SIG-M5 treated with dmso at 0.1 percent for 504 hours (cell line): ENCODE results near the gene NEIL1.
A peak's percentile ranks its signal among the peaks of the same experiment; 100 is the strongest.
"Not testable (repeated sequence)": the region's sequence is repeated elsewhere in the genome, so short reads cannot be mapped to it uniquely, and the experiment has no call there.

Experiments
- DNase-seq: peaks from one replicate; lab custom pipeline; 2025; ENCODE audit not compliant: unreplicated experiment; lab: John Stamatoyannopoulos, UW

The NEIL1 gene

DNA sequence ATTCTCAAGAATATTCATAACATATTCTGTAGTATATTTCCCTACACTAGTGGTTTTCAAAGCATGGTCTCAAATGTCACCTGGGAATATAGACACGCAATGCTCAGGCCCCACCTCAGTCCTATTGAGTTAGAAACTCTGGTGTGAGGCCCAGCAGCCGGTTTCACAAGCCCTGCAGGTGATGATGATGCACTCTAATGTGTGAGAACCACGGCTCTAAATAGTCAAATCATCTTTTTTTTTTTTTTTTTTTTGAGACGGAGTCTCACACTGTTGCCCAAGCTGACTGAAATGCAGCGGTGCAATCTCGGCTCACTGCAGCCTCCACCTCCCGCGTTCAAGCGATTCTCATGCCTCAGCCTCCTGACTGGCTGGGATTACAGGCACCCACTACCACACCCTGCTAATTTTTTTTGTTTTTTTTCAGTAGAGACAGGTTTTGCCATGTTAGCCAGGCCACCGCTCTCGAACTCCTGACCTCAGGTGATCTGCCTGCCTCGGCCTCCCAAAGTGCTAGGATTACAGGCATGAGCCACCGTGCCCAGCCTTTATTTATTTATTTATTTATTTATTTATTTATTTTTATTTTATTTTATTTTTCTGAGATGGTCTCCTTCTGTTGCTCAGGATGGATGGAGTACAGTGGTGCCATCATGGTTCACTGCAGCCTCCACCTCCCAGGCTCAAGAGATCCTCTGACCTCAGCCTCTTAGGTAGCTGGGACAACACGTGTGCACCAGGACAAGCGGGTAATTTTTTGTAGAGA lies 13.0 kb upstream of the NEIL1 start:
- not testable (repeated sequence) for DNase-seq

DNA sequence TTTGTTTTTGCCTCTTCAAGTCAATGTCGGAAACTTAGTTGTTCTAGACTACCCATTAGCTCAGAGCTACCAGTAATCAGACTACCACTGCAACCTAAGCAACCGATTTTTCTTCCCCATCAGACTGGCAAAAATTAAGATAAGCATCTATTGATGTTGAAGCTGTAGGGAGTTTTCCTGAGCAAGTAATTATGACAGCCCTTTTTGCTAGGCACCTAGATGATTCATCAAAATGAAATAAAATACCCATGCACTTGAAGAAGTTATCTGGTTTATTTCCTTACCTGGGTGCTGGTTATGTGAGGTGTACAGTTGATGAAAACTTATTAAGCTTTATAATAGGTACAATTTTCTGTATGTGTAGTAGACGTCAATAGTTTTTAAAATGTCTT lies 11.5 kb upstream of the NEIL1 start:
- no peak for DNase-seq

DNA sequence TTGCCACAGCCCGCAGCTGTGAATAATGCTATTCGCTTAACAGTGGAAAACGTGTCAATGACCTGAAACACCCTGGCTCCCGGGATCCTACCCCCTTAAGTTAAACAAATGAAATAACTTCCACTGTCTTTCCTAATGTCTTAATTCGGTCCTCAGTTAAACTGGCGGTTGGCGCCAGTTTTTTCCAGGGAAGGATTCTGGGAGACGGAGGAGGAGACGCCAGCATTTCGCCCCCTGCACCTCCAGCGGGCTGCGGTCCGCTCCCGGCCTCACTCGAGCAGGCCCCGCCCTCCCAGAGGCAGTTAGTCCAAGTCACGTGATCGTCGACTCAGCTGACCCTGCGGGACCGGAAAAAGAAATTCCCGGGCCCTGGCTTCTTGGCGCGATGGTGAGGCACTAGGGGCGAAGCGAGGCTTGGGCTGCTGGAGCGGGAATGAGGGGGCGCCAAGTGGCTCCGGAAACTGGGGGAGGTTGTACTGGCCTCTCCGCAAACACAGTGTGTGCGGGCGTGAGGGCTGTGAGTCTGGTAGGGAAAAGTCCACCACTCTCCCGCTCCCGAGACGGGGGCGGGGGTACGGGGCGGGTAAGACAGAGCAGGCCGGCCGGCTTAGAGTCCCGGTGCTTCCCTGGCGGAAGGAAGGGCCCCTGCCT lies 11.0 kb upstream of the NEIL1 start, which contains the start of gene COMMD4:
Gene COMMD4 (plus strand): TSS at position 359 of the 651 bp plus-strand sequence. CDS start 27 bp downstream, at position 386.
- DNase-seq = peak; percentile 77

DNA sequence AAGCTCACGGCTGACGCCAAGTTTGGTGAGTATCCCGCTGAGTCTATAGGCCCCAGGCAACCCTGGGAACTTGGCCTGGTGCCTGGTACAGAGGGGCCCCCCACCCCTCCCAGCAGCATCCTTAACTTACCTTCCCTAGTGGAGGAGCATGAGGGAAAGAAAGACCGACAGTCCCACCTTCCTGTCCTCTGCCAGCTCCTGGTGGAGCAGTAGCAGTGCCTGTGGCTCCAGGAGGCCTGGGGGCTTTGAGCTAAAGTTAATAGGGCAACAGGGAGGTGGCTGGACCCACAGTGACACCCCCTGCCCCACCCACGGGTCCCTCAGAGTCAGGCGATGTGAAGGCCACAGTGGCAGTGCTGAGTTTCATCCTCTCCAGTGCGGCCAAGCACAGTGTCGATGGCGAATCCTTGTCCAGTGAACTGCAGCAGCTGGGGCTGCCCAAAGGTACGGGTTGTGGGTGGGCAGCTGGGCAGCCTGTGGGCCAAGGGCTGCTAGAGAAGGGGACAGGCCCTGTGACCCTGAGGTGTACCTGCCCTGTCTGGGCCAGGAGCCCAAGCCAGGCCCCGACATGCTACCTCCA lies 8.1 kb upstream of the NEIL1 start:
- DNase-seq = no peak

DNA sequence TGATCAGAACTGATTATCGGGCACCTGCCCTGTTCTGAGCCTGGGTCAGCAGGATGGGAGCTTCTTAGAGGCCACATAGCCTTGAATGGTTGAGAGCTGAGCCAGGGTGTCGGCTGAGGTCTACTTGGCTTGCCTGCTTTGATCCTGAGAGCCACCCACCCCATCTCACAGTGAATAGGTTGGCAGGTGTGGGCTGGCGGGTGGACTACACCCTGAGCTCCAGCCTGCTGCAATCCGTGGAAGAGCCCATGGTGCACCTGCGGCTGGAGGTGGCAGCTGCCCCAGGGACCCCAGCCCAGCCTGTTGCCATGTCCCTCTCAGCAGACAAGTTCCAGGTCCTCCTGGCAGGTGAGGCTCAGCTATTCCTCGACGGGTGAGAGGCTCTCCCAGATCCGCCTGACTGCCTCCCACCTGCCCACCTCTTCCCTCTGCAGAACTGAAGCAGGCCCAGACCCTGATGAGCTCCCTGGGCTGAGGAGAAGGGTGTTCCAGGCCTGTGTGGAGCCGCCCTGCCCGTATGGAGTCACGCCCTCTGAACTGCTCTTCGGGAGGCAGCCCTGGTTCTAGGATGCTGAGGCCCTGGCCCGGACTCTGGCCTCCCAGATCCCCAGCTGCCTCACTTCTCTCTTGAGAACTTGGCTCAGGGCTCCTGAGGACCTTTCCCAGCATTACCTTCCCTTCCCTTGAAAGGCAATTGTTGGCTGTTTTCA lies 7.2 kb upstream of the NEIL1 start:
- no peak for DNase-seq

DNA sequence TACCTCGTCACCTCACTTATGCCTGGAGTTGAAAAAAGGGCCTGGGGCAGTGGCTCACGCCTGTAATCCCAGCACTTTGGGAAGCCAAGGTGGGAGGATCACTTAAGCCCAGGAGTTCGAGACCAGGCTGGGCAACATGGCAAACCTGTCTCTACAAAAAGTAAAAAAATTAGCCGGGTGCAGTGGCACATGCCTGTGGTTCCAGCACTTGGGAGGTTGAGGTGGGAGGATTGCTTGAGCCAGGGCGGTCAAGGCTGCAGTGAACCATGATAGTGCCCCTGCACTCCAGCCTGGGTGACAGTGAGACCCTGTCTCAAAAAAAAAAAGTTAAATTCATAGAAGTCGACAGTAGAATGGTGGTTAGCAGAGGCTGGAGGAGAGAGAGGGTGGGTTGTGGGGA lies 4.6 kb upstream of the NEIL1 start:
- no peak for DNase-seq

DNA sequence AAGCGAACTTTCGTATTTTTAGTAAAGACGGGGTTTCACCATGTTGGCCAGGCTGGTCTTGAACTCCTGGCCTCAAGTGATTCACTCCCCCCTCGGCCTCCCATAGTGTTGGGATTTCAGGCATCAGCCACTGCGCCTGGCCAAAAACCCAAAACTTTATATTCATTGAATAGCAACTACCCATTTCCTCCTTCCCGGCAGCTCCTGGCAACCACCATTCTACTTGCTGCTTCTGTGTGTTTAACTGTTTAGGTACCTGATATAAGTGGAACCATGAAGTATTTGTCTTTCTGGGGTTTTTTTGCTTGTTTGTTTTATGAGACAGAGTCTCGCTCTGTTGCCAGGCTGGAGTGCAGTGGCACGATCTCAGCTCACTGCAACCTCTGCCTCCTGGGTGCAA lies 2.9 kb upstream of the NEIL1 start:
- not testable (repeated sequence) for DNase-seq

DNA sequence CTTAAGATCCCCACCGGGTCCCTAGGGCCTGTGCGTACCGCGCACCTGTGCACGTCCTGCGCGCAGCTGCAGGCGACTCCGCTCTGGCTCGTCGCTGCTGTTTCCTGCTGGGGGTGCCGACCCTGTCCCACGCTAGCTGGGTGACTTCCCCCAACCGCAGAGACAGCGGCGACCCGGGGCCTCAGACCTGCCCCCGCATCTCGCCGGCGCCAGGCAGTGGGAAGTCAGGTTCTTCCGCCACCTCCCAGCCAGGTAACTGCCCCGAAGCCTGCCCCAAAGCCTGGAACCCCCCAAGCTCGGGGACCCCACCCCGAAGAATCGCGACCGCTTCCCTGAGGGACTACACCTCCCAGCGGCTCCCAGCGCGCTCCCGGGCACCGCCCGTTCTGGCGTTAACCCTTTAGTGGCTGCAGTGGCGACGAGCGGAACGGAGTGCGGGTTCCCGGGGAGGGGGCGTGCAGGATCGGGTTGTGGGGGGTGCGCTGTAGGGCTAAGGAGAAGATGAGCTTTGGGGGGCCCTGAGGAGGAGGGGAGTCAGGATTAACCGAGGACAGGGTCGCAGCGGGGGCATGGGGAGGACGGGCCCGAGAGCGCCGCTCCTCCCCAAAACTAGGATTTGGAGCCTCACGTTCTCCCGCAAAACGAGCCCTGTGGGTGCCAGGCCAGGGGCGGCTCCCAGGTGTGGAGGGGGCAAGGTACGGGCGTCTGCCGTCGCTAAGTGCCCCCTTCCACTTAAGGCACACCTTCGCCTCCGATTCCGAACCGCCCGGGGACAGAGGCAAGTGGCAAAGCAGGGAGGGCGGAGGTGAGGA lies 589 bp downstream of the NEIL1 start:
- no peak for DNase-seq

DNA sequence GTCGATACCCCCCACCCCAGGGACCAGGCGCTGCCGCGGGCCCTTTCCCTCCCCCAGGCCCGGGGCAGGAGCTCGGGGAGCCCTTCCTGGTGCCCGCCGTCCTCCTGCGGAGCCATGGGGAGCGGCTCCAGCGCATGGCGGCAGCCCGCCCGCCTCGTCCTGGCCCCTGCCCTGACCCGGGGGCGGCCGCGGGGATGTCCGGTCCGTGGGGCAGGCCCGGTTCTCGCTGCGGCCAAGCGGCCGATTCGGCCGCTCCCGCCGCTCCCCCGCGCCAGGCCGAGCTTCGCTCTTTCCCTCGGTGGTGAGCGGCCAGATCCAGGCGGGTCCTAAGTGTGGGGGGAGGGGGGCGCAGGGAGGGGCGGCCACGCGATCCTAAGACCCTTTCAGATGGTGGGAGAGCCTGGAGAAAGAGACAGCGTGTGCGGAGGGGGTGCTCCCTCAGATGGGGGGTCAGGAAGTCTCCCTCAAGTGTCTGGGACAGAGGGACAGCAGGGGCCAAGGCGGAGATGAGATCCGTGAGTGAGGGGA lies 1.3 kb downstream of the NEIL1 start:
- DNase-seq = no peak

DNA sequence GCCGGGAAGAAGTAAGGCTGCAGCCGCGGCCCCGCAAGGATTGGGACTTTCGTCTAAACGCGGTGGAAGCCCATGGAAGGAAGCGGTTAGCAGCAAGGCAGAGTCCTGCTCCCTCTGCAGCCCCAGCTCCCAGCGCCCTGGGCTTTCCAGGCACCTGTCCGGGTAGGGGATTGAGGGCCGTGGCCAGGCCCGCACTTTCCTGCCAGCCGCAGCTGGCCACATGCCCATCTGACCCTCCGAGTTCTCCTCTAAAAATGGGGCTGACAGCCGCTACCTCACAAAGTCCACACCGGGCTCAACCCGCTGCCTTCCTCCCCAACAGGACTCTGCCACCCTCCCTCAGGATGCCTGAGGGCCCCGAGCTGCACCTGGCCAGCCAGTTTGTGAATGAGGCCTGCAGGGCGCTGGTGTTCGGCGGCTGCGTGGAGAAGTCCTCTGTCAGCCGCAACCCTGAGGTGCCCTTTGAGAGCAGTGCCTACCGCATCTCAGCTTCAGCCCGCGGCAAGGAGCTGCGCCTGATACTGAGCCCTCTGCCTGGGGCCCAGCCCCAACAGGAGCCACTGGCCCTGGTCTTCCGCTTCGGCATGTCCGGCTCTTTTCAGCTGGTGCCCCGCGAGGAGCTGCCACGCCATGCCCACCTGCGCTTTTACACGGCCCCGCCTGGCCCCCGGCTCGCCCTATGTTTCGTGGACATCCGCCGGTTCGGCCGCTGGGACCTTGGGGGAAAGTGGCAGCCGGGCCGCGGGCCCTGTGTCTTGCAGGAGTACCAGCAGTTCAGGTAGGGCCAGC lies 1.9 kb downstream of the NEIL1 start:
- DNase-seq = no peak

DNA sequence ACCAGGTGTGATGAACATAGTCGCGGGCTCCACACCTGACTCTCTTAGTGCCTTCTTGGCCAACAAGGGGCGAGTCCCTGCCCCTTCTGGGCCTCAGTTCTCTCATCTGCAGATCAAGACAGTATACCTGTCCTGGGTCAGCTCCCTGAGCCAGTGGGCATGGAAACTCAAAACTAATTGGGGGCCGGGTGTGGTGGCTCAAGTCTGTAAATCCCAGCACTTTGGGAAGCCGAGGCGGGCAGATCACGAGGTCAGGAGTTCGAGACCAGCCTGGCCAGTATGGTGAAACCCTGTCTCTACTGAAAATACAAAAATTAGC lies 2.5 kb downstream of the NEIL1 start:
- DNase-seq = not testable (repeated sequence)

DNA sequence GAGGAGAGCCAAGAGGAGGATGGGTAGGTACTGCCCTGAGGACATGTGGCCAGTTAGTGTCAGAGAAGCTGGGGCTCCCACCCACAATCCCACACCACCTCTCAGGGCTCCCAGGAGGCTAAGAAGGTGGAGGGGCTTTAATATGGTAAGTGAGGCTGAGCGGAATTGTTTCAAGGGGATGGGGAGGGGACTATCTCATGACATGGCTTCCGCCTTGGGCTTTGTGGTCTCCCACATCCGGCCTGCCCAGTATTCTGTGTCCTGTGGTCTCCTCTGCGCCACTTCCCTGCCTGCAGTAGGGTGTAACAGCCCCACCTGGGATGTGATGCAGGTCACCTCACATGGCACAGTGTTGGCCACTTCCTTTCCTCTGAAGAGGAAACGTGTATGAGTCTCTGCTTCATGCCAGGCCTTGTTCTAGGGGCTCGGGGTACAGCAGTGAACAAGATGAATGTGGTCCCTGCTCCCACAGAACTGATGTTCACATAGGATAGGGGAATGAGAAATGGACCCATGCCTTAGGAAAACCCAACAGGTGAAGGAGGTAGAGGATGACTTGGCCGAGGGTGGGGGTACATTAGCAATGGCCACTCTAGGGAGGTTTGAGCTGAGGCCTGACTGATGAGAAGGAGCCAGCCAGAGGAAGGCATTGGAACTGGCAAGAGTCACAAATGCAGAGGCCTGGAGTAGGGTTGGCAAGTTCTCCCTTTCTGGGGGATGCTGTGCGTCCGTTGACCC lies 3.2 kb downstream of the NEIL1 start:
- no peak for DNase-seq

DNA sequence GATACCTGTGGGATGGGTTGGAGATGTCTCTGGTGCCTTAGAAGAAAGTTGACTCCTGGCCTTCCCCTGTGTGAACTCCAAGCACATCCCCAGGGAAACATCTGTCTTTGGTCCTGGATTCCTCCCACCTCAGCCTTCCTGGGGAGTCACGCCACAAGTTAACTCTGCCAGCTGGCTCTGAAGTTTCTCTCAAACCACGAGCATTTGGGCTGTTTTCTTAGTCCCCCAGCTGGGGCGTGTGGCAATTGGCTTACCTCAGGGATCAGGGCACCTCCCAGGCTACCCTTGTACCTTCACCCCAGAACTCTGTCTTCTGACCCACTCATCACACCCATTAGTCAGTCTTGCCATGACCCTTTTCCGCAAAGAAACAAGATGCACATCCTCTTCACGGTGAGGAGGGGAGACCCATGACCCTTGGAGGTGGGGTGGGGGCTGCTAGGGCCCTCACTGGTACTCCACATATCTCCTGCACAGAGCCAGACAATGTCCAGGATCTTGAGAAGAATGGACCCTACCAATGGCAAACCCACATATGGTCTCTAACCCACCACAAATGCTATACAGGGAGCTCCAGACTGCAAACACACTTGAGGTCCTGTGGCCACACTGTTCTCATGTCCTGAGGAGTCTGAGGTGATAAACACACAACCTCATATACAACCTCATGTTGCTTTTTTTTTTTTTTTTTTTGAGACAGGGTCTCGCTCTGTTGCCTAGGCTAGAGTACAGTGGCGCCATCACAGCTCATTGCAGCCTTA lies 3.9 kb downstream of the NEIL1 start:
- DNase-seq = no peak

DNA sequence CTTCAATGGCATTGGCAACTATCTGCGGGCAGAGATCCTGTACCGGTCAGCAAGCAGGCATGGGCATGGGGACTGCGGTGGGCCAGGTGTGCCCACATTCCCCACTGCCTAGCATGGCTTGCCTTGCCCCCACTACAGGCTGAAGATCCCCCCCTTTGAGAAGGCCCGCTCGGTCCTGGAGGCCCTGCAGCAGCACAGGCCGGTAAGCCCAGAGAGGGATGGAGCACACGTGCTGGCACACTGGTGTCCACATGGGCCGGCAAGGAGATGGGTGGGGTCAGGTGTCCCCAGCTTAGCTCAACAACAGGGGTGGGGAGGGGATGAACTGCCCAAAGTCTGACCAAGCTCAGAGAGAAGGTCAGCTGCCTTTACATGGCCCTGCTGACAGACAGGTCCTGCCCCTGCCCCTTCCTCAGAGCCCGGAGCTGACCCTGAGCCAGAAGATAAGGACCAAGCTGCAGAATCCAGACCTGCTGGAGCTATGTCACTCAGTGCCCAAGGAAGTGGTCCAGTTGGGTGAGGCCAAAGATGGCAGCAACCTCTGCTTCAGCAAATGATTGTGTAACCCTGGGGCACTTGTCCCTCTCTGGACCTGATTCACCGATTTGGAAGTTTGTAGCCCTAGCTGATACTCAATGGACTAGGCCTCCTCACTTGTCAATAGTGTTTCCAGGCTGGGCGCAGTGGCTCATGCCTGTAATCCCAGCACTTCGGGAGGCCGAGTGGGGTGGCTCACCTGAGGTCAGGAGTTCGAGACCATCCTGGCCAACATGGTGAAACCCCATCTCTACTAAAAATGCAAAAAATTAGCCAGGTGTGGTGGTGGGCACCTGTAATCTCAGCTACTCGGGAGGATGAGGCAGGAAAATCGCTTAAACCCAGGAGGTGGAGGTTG lies 5.6 kb downstream of the NEIL1 start:
- no peak for DNase-seq

DNA sequence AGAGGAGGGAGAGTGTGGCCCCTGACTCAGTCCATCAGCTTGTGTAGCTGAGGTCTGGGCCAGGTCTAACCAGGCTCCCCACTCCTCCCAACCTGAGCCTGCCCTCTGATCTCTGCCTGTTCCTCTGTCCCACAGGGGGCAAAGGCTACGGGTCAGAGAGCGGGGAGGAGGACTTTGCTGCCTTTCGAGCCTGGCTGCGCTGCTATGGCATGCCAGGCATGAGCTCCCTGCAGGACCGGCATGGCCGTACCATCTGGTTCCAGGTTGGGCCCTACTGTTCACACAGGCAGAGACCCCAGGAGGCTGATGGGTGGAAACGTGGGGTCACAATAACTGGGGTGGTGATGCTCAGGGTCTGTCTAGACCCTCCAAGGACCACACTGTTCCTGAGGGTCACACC lies 6.8 kb downstream of the NEIL1 start:
- no peak for DNase-seq

DNA sequence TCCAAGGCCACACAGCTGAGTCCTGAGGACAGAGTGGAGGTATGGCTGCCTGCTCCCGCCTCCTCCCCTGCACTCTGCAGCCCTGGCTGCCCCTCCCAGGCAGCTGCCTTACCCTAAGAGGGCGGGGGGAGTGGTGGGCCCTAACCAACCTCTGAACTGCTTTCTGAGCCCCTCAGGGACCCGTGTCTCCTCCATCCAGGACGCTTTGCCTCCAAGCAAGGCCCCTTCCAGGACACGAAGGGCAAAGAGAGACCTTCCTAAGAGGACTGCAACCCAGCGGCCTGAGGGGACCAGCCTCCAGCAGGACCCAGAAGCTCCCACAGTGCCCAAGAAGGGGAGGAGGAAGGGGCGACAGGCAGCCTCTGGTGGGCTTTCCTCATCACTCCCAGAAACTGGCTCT lies 7.6 kb downstream of the NEIL1 start:
- no peak for DNase-seq

DNA sequence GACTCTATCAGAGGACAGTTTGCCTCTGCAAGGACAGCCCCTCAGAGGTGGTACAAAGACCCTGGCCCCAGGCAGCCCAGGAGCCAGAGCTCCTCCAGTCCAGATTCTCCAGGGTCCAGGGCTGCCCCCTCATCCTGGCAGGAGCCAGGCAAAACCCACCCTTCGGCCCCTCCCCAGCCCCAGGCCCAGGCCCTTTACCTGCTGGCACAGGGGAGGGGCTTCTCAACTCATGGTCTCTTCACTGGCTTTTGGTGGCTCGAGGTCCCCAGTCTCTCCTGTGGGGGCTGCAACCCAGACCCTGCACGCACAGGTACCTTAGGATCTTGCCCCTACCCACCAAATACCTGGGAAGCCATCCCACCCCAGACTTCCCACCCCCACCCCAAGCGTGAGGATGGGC lies 8.5 kb downstream of the NEIL1 start:
- DNase-seq = no peak

DNA sequence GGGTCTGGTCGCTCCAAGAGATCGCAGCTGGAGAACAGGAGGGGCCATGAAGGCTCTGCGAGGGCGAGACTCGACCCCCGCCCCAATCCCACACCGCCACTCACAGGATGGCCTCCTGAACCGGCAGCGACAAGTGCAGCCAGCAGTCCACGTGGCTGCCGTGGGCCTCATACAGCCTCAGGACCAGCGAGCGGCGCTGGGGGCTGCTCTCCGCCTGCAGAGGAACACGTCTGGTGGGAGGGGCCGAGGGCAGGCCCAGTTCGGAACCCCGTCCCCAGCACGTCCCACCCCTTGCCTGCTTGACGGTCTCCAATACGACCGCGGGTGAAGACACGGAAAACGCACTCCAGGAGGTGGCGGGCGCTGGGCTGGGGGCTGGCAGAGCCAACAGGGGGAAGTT lies 9.2 kb downstream of the NEIL1 start:
- no peak for DNase-seq
